Astrocyte of the spinal cord (primary cell): ENCODE measurements around the gene GPR171.

Experiments
- DNase-seq: peaks from one replicate; pipeline ENCODE4 v3.0.0; 2011; ENCODE audit warnings: low read depth, low spot score
- H3K4me3 ChIP-seq: 2 replicates; pipeline ENCODE4 v1.5.1; 2011; ENCODE audit warnings: low read depth, mild to moderate bottlenecking, low read length, moderate library complexity
- CTCF ChIP-seq: IDR thresholded peaks from 2 replicates; pipeline ENCODE4 v1.5.1; 2012; ENCODE audit warnings: low read depth, mild to moderate bottlenecking, low read length, inconsistent platforms
- in situ Hi-C: cut with HindIII; loops from 2 replicates; pipeline ENCODE4 v1.10.0; 2017; ENCODE audit warnings: low sequenced_read_pairs

The GPR171 gene

GRCh38 chr3:151230646-151231045 is 27.6 kb upstream of the GPR171 start:
- H3K4me3 ChIP-seq: no peak overlapping the region
- TF ChIP-seq CTCF: no peak
- DNase-seq: no peak
- in situ Hi-C loops: no loop called here

GRCh38 chr3:151228666-151229040 is 25.6 kb upstream of the GPR171 start:
- H3K4me3 ChIP-seq: no peak overlapping the region
- DNase-seq: peak; percentile 75
- in situ Hi-C loops: no loop called here

GRCh38 chr3:151227807-151228665 is 25.0 kb upstream of the GPR171 start:
- no peak overlapping the region for H3K4me3 ChIP-seq
- TF ChIP-seq CTCF: peak; percentile 89
- in situ Hi-C loops: no loop called here
- peak; percentile 87 for DNase-seq

More at GRCh38 chr3:151228666-151229040, 25.6 kb upstream of the GPR171 start:
- no peak for TF ChIP-seq CTCF

GRCh38 chr3:151227266-151227806 is 24.3 kb upstream of the GPR171 start:
- DNase-seq: no peak
- in situ Hi-C loops: no loop called here
- no peak for TF ChIP-seq CTCF
- no peak overlapping the region for H3K4me3 ChIP-seq

GRCh38 chr3:151226825-151227224 is 23.8 kb upstream of the GPR171 start:
- in situ Hi-C loops: no loop called here
- no peak for TF ChIP-seq CTCF
- H3K4me3 ChIP-seq: no peak overlapping the region
- no peak for DNase-seq

GRCh38 chr3:151226088-151226563 is 23.1 kb upstream of the GPR171 start:
- H3K4me3 ChIP-seq: no peak overlapping the region
- in situ Hi-C loops: no loop called here
- DNase-seq: peak; percentile 72
- TF ChIP-seq CTCF: no peak
